ENCODE measurements around the gene DAPK2.

DAPK2 gene

DNA sequence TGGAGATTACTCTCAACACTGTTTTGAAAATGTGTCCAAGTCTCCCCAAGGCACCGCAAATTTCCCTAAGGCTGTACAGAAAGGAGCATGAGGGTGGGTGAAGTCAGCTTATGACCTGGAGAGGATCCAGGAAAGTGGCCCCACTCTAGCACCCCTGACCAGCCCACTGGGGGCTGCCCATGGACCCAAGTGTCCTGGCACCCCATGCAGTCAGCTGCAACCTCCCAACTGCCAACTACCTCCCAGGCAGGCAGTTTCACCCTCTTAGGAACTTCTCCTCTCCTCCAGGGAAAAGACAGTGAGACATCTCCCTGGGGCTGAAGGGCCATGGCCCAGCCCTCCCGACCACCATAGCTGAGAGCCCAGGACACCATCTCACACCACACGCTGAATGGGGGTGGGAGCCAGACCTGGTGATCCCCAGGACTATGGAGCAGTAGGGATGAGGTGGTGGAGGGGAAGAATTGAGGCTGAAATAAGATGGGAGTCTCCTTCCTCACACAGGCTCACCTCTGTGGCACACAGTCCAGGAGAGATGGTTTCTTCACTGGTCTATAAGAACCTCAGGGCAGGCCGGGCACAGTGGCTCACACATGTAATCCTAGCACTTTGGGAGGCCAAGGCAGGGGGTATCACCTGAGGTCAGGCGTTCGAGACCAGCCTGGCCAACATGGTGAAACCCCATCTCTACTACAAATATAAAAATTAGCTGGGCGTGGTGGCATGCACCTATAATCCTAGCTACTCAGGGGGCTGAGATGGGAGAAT is 104.4 kb downstream of the DAPK2 start:
- no peak for DNase-seq (ENCODE audit: low spot score)

DNA sequence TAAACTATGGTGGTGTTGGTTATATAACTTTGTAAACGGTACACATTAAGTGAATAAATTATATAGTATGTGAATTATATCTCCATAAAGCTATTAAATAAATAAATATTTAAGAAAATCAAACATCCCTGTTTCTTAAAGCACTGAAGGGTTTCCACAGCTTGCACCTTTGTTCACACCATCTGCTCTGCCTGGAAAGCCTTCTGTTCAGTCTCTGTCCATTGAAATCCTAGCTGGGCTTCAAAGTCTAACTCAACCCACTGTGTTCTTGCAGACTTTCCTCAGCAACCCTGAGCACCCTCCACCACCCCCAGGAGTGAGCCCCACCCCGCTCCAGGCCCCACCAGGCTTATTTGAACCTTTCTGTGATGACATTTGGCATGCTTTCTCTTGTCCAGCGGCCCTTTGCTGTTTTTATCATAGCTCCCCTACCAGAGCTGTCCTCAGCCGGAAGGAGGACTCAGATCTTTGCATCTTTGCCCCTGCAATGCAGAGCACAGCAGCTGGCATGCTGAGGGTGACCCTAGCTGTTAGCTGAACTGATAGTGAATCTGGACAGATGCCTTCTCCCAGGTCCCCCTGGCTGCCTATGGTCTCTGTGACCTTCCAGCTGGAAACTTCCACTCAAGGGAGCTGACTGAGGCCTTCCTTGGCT is 105.2 kb downstream of the DAPK2 start:
- no peak for DNase-seq (ENCODE audit: low spot score)

DNA sequence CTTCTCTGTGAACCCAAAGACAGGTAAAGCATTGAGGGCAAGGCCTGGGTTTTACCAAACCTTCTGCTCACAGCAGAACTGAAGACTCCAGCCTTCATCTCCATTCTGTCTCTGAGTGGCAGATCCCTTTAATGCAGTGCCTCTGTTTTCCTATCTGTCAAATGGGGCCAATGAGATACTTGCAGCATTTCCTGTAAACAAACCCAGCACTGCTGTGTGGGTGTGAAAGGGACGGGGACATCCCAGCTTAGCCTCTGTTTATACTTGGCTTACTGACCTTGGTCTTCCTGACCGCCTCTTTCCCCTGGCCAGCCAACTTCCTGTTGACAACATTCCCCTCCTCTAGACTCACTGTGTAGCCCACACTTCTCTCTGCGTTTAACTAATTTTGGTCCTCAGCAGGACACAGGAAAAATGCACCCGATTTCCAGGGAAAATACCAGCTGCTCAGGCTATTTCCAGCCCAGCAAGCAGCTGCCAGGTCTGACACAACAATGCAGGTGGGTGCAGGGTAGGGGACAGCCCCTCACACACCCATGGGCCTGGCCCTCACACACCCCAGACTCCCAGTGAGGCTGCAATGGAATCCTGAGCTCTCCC is 106.7 kb downstream of the DAPK2 start:
- peak; percentile 64 for DNase-seq (ENCODE audit: low spot score)

DNA sequence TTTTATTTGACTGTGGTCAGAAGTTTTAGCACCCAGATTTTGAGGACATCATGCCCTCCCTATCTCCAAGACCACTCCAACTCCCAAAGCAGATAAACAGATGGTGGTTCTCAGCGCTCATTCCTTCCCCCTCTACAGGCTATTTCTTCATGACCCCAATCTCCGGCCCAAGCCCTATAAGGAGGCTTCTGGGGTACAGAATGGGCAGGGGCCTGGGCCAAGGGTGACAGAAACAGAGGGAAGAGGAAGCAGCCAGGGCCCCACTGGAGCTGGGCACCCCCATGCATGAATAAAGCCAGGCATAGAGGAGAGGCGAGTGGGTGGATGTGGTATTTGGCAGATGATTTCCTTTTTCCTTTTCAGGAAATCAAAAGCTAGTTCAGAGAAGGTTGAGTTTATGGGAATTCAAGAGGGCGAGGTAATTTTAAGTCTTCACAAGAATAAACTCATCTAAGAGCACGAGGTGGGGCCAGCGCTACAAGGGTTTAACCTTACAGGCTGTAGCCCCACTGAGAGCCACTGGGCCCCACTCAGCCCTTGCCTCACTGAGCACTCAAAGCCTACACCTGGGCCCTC is 107.7 kb downstream of the DAPK2 start:
- DNase-seq (ENCODE audit: low spot score), result no peak

DNA sequence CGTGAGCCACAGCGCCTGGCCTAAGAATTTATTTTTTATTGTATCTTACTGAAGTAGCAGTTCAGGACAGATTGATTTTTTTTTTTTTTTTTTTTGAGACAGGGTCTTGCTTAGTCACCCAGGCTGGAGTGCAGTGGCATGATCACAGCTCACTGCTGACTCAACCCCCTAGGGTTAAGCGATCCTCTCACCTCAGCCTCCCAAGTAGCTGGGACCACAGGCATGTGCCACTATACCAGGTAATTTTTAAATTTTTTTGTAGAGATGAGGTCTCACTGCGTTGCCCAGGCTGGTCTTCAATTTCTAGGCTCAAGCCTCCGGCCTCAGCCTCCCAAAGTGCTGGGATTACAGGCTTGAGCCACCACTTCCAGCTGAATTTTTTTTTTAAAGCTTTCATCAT is 112.8 kb downstream of the DAPK2 start:
- DNase-seq (ENCODE audit: low spot score), result no peak

DNA sequence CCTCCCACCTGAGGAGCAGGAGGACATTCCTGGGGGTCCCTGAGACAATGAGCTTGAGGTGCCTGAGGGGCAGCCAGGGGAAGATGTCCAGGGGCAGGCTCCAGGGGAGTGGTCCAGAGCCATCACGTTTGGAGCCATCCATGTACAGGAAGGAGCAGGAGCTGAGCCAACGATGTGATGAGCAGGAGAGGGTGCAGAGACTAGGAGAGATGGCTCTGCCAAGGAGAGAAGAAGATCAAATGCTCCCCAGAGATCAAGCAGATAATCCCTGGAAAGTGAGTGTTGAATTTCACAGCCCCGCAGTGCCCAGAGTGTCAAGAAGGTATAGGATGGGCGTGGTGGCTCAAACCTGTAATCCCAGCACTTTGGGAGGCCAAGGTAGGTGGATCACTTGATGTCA is 114.7 kb downstream of the DAPK2 start:
- no peak for DNase-seq (ENCODE audit: low spot score)

DNA sequence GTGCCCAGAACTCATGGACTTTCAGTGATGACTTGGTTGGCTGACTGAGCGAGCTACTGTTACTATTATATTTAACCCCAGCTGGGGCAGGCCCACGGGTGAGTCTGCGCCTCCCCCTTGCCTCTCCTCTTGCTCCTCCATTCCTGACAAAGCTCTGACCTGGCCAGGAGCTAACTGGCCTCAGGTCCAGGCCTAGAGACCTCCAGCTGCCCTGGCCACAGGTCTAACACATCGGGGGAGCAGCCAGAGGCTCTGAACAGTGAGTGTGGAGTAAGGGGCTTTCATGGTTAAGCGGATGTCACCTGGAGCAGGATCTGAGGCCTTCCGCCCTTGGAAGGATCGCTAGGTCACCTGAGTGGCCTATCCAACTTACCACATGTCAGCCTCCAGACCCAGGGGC is 116.3 kb downstream of the DAPK2 start:
- DNase-seq (ENCODE audit: low spot score), result no peak

DNA sequence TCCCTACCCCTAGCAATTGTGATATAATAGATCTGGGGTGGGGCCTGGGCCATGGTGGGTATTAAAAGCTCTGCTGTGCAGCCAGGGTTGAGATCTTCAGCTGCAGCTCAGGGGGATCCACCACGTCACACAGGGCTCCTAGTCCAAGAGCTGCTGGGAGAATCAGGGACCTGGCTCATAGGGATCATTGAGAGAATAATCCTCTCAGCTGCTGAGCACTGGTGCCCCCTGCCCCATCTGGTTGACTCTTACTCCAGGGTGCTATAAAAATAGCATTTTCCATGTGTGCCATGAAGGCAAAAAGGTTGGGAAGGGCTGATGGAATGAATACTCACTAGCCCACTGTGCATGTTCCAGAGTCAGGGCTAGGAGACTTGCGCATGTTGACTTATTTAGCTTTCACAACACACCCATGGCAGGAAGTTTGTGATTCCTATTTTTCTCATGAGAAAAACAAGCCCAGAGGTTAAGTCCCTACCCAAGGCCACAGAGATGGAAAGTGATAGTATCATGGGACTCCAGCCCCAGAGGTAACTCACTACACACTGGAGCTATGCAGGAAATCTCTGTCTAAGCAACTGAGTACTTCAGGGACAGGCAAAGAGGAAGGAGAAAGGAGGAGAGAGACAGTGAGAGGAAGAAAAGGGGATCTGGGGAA is 118.0 kb downstream of the DAPK2 start:
- no peak for DNase-seq (ENCODE audit: low spot score)

DNA sequence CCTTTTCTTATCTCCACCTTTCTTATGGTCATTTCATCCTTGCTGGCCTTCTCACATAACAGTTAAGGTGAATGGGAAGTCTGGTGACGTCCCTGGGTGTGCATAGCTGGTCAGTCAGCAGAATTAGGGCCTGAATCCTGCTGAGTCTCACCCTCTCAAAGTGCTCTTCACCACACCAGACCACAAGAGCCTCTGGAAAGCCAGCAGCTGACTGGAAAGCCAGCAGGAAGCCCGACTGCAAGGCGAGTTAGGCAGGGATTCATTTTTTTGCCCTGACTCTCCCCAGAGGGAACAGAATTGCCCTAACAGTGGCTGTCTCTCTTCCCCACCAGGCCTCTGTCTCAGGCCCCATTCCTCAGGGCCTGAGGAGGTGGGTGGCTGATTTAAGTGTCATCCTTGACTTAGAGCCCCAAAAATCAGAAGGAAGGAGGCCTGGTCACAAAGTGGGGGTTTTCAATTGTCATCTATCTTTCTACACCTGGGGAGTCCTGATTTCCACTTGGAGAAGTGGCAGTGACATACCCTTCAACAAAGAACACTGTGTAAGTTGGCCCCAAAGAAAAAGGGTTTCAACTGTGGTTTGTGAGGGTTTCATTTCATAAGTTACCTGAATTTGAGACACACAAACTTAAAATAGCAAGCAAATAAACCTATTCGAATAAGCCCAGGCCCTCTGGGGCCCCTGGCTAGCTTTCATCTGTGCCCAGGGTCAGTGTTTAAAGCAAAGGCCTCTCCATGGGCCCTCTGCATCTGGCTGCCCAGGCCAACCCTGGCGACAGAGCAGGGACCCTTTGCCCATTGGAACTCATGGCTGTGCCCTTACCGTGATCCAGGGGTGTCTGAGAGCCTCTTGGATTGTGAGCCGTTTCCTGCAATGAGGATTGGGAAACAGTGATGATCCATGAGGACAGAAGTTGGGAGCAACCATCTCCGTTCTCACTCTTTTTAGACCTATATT is 122.0 kb downstream of the DAPK2 start:
- no peak for DNase-seq (ENCODE audit: low spot score)

DNA sequence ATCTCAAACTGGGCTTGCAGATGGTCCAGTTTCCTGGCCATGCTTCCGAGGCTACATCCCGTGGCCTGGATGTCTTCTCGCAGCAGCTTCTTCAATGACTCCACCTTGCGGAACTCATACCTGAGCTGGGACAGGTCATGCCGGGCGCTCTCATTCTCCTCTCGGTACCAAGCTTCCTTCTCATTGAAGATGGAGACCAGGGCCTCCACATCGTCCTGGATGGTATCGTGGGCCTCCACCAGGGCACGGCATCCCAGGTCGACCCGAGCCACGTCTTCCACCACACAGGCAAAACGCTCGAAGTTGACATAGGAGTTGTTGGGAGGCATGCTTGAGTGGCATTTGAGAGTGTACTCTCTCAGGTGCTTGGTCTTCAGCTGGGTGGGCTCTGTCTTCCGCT is 123.4 kb downstream of the DAPK2 start:
- no peak for DNase-seq (ENCODE audit: low spot score)

DNA sequence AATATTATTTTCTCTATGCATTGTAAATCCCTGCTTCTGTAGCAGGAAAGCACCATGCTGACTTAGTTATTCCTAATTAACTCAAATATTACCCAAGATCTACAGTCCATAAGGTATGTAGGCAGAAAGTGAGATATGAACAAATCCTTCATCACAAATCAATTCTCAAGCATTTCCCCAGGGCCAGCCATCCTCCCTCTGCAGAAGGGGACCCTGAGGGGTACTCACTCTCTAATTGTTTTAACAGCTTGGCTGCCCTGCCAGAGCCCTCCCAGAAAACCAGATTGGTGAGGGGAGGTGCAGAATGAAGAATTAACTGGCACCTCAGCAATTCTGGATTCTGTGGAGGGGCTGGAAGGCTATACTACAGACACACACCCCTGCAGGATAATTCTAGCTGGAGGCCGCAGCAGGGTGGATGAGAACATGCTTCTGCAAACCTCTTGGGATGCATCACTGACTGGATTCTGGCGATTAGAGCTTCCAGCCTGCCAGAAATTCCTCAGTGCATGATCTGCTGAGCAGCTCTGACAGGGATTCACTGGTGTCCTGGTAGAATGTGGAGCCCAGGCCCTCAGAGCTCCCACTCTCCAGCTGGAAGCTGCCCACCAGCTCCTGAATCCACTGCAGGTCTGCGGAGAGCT is 123.9 kb downstream of the DAPK2 start:
- no peak for DNase-seq (ENCODE audit: low spot score)

DNA sequence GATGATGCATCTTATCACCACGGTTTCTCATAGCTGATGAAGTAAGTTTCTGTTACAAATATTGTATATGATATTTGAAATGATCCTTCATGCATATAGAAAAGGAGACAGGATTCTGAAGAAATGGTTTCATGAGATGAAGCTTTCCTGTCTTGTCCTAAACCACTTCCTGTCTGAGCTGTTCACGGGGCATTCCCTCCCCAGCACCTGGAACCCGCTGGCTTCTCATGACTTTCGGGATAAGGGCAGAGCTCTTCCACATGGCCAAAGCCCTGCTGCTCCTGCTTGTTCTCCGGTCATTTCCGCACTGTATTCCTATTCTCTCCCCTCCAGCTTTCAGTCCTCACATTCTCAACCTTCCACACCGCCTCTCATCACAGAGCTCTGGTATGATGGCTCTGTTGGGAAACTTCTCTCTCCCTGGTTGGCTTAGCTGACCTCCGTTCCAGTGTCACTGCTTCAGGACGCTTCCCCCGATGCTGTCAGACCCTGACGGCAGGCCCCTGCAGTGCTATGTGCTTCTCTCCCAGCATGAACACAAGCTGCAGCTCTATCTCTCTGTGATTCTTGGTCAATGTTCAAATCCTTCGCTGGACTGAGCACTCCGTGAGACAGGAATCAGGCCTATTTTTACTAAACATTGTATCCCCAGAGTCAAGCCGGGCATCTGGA is 125.6 kb downstream of the DAPK2 start:
- DNase-seq (ENCODE audit: low spot score), result no peak

DNA sequence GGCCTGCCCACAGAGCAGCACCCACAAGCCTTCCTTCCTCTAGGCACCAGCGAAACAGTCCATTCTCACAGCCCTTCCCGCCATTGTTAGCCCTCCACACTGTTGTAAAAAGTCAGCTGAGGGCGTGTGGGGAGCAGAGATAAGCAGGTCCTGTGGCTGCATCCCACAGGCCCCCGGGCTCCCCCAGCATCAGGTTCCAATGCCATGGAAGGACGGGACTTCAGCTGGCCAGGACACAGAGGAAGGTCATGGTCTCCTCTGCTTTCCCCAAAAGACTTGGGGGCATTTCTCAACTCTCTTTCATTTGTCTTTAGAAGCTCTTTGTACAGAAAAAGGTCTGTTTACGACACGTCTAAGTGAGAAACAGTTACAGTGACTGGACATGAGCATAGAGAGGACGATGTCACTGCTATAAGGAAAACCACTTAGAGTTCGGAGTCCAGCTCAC is 127.4 kb downstream of the DAPK2 start:
- DNase-seq (ENCODE audit: low spot score), result no peak

DNA sequence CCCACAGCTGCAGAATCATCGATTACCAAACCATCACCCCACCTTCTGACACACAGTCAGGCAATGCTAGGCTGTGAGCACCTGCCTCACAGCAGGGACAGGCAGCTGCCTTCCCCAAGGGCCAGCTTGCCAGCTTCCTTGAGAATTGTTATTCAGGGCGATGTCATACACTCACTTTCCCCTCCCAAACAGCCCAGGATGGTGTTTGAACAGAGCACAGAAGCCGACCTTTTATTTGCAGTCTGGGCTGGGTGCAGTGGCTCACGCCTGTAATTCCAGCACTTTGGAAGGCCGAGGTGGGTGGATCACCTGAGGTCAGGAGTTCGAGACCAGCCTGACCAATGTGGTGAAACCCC is 128.0 kb downstream of the DAPK2 start:
- DNase-seq (ENCODE audit: low spot score), result no peak

DNA sequence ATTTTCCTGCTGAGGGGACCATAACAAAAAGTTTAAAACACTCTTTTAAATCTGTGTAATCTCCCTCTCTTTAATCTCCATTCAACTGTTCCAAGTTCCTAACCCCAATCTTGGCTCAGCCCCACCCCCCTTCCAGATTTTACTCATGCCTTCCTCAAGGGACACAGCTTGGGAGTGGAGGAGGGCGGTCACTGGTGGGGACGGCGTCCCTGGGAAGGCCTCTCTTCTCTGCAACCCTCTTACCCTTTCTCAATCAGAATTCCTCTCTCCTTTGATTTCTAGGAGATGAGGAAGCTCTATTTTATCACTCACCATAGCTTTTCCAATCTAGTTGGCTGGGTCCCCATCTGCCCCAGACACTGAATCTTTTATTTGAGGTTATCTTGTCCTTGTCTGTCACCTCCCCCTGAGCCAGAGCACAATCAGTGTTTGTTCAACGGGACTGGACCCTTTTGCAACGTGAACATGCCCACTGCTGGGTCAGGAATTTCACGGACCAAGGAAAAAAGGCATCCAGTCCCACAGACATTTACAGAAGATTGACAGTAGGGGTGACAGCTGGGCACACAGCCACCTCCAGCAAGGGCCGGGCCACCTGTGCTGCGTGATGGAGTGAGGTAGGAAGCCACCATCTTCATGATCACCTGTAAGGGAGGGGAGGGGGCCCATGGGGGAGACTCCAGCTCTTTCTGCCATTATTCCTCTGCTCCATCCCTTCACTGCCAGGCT is 128.5 kb downstream of the DAPK2 start:
- no peak for DNase-seq (ENCODE audit: low spot score)

DNA sequence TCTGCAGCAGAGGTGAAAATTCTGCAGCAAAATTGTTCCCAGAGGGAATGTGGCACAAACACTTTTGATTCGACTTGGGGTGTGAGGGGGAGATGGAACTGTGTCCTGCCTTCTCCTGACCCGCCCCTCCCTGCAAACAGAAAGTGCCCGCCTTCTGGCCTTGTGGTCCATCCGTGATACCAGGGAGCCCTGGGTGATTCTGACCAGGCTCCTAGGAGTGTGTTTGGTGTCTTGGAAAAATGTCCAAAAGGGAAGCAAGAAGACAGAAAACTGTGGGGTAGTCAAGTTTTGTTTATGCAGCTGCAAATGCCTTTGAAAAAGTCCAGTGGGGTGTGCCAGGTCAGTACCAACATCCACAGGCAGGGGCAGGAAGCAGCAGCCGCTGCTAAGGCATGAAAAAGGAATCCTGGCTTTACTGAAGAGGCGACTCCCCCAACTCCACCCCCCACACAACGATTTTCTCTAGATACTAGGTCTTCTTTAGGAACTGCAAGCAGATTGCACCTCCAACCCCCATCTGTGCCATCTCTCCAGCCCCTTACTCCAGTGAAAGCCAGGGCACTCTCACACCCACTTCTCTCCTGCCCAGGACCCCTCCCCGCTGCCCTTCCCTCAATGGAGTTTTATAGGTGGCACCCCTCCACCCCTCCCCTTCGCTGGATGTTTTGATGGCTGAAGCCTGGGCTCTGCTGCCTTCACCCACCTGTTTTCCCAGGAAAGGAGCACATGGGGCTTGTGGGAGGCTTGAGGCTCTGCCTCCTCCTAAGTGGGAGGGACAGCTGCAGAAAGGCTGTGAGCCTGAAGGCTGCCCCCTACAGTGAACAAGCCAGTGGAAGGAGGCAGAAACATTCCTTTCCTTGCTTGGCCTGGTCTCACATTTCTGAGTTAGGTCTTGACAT is 130.2 kb downstream of the DAPK2 start:
- peak; percentile 68 for DNase-seq (ENCODE audit: low spot score)

DNA sequence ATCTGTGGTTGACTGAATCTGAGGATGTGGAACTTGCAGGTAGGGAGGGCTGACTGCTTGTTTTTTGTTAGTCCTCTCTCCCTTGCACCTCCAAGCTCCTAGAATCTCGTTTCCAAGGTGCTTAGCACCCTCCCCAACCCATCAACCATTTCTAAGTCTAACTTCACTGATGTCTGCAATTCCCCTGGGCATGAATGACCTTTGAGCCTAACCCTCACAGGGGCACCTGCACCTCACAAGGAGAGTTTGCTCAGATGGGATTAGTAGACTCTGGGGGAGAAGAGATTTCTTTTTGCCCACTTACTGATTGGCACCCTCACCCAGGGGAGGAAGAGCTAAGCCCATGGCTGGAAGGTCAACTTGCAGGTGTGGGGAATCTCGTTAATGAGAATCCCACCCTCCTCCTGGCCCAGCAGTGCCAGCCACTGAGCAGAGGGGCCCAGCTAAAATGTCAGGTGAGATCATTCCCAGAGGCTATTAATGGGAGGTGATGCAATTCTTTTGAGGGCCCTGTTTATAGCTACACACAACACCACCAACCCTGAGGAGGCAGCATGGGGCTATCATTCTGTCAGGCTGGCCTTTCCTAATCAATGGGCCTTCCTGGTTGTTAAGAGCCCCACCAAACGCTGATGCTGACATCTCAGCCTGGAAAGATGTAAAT is 130.9 kb downstream of the DAPK2 start:
- no peak for DNase-seq (ENCODE audit: low spot score)

DNA sequence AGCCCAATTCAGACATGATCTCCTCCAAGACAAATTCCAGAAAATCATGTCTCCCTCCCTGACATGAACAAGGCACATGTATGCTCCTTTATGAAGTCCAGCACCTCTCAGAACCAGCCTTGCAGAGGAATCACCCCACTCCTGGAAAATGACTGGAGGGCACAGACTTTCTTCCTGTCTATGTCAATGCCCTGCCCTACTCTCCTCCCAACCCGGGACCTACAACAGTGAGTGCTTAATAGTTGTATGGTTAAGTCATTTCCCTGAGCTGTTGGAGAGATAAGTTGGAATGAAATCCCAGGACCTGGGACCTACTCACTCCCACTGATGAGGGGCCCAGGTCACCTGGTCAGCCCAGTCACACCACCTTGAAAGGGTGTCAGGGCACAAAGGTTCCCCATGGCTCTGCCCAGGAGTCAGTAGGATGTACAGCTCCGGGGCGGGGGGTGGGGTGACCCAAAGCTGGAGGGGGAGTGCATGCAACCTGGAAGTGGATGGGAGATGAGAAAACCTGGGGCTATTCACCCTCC is 132.4 kb downstream of the DAPK2 start:
- DNase-seq (ENCODE audit: low spot score), result no peak

All from AG08395 (cell line).